CD4-positive, alpha-beta T cell treated with Interleukin-1 beta for 1 hour (primary cell): ENCODE results near the gene MPDZ.

Experiments used
- DNase-seq, 2 donors: peaks; one replicate each; pipeline ENCODE4 v3.0.0-alpha.2; 2020 to 2022

The MPDZ gene

GRCh38 chr9:13128266-13128860 lies 151.1 kb downstream of the MPDZ start:
- DNase-seq, result no peak

GRCh38 chr9:13127131-13127530 lies 152.4 kb downstream of the MPDZ start:
- no peak for DNase-seq

- DNase-seq, result no peak
Measured at GRCh38 chr9:13125261-13125660, 154.2 kb downstream of the MPDZ start.

DNA sequence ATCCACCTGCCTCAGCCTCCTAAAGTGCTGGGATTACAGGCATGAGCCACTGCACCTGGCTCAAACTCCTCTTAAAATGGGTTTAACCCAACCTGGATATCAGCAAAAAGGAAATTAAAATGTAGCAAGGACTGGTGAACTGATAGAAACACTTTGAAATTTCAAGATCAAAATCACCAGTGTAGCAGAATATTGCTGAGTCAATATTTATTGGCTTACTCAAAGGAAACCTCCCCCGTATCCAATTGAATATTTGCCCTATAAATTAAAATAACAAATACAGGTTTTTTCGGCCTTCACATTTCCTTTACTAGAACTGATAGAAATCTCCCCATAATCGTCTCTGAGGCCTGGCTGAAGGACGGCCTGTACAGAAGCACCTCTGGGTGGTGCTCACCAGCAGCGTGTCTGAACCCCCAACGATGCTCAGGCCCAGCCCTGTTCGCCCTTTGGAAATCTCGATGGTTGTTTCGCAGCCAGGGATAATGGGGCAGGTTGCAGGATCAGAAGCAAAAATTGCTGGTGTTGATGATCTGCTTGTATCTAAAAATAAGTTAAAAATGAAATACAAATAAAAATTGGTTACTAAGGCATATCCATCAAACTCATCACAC lies 156.6 kb downstream of the MPDZ start:
- no peak for DNase-seq

- DNase-seq, result no peak
Measured at GRCh38 chr9:13118313-13118712, 161.2 kb downstream of the MPDZ start.

- DNase-seq, result no peak
Measured at GRCh38 chr9:13116292-13116691, 163.2 kb downstream of the MPDZ start.

- DNase-seq, result no peak
Measured at GRCh38 chr9:13113751-13114150, 165.7 kb downstream of the MPDZ start.

GRCh38 chr9:13113216-13113615 lies 166.3 kb downstream of the MPDZ start:
- no peak for DNase-seq

- no peak for DNase-seq
Measured at GRCh38 chr9:13111778-13112177, 167.7 kb downstream of the MPDZ start.

DNA sequence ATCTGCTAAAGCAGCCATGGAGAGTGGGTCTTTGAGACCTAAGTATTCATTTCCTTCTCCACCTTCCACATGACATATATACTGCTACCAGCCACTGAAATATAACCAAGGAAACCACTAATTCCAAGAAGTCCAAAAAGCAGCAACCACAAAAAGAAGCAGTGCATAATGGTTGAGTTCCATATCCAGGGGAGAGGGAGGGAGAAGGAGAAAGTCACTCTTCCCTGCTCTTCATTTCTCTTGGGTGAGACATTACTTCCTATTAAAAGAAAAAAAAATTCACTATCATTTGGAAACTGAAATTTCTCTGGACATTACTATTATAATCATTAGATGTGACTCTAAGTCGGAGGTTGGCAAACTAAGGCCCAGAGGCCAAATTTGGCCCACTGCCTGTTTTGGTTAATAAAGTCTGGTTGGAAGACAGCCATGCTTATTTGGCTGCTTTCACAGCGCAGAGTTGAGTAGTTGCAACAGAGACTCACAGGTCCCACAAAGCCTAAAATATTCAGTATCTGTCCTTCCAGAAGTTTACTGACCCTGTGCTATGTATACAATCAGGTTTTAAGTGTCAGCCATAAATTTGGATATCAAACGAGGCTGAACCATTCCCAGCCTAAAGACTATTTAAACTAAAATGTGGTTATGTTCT lies 168.6 kb downstream of the MPDZ start:
- DNase-seq, result no peak

GRCh38 chr9:13109781-13110180 lies 169.7 kb downstream of the MPDZ start:
- DNase-seq, result no peak

DNA sequence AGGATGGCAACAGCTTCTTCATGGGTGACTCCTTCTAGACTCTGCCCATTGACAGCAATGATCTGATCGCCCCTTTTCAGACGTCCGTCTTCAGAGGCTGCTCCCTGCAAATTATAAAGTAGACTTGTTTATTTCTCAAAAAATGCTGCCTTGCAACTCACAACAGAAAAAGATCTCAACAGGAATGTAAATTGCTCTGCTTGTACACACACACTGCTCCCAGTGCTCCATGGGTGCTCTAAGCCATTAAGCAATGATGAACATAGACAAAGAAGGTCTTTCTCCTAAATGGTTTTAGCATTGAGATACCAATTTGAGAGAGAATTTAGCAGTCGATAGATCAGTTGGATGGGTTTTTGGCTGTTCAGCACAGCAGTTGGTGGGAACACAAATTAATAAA lies 172.5 kb downstream of the MPDZ start:
- no peak for DNase-seq

- DNase-seq, result no peak
Measured at GRCh38 chr9:13100914-13101572, 178.4 kb downstream of the MPDZ start.

DNA sequence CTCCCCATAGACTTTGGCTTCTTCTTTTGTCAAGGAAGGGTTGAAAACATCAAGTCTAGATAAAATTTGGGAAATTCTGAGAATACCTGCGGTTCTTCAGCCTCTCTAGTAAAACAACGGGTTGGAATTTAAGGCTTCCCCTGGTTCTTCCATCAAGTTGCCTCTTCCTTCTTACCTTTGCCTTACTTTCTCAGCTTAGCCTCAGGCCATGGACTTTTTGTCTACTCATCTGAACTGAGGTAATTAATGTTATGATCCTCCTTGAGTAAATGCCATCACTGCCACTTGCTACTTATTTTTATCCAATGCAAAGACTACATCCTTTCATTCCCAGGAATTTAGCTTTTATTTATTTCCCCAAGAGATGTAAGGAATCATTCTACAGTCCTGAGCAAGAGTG lies 184.4 kb downstream of the MPDZ start:
- DNase-seq, result no peak

- DNase-seq, result no peak
Measured at GRCh38 chr9:13090628-13091027, 188.9 kb downstream of the MPDZ start.

DNA sequence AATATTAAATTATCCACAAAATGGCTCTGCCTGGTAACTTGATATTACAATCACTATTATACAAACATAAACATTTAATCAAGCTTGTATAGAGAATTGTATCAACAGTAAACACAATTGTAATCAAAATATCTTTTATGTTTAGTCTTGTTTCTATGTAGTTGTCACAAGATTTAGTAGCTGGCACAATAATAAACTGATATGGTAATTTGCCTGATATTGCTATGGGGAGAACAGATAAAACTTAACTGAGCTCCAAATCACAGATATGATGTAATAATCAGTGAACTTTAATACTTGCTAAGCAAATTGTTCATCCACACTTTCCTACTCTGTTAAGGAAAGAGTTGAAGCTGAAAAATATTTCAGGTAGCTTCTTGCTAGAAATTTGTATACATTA lies 189.8 kb downstream of the MPDZ start:
- DNase-seq, result no peak

GRCh38 chr9:13088720-13089427 lies 190.6 kb downstream of the MPDZ start:
- no peak for DNase-seq

DNA sequence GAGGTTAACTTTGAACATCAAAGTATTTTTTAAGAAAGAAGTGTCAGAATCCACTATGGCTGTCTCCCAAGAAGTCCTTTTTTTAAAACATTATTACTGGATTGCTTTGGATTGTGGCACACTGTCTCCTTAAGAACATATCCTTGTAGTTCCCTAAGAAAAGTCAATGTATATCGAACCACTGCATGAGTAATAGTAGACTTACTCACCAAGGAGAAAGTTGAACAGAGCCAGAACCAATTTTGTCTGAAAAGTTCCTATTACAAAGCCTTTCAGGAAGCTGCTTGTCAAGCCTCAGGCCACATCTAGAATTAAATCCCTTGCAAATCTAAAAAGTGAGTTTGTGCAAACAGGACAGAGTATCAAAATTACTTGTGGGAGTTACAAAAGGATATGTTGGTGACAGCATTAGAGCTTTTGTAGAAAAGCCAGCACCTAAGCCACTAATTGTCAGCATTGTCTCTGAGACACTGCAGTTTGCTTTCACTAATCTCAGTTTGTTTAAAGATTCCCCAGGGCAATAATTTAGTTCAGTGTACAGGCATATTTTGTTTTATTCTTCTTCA lies 195.4 kb downstream of the MPDZ start:
- DNase-seq, result no peak

GRCh38 chr9:13083366-13083765 lies 196.1 kb downstream of the MPDZ start:
- no peak for DNase-seq

GRCh38 chr9:13082796-13083195 lies 196.7 kb downstream of the MPDZ start:
- no peak for DNase-seq

- no peak for DNase-seq
Measured at GRCh38 chr9:13078164-13078563, 201.3 kb downstream of the MPDZ start.

- DNase-seq, result no peak
Measured at GRCh38 chr9:13076616-13077015, 202.9 kb downstream of the MPDZ start.

DNA sequence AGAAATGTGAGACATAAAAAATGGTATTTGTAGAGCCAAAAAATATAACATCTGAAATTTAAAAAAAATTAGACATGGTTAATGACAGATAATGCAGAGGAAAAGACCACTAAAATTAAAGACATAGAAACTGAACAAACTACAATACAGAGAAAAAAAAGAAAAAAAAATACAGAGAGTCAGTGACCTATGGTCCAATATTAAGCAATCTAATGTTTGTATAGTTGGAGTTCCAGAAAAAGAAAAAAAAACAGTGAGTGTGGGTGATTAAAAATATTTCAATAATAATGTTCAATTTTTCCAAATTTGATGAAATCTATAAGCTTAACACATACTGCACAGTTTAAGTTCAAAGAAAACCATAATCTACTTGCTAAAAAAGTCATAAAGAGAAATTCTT lies 207.6 kb downstream of the MPDZ start:
- no peak for DNase-seq
